Activated naive CD8-positive, alpha-beta T cell treated with anti-CD3 and anti-CD28 coated beads, Interleukin-2, amount 10 ng/mL, durations not matched to agents 7 days and 5 days (primary cell): ENCODE measurements around the gene PSD4. TPM values are rescaled to one million over a fixed set of nuclear protein-coding genes. Genes with fewer than 3 reads are reported as not detected.

Experiments used
- ATAC-seq: fragments of 150-1000 bp; cut with Tn5 transposase; one replicate; pipeline ENCODE4 v1.10.0; 2021; ENCODE audit warnings: low read depth, moderate library complexity
- POLR2A ChIA-PET: fragments of 350-600 bp; sonication (Branson Sonifier 250); formaldehyde crosslinking; loops from one replicate; lab custom pipeline; 2021; ENCODE audit warnings: antibody characterized with exemption; lab: Charles Lee
- DNase-seq: peaks from one replicate; pipeline ENCODE4 v3.0.0; 2021
- H3K27ac Mint-ChIP-seq: one replicate; pipeline ENCODE4 v1.8.0; 2022; ENCODE audit warnings: mild to moderate bottlenecking, mixed read lengths
- H3K27me3 Mint-ChIP-seq: one replicate; pipeline ENCODE4 v1.8.0; 2022; ENCODE audit warnings: mild to moderate bottlenecking, moderate library complexity, mixed read lengths
- H3K36me3 Mint-ChIP-seq: one replicate; pipeline ENCODE4 v1.8.0; 2021; ENCODE audit warnings: mild to moderate bottlenecking, mixed read lengths
- H3K4me1 Mint-ChIP-seq: one replicate; pipeline ENCODE4 v1.8.0; 2021; ENCODE audit warnings: mixed read lengths
- H3K4me3 Mint-ChIP-seq: one replicate; pipeline ENCODE4 v1.8.0; 2022; ENCODE audit warnings: mild to moderate bottlenecking, moderate library complexity, mixed read lengths
- H3K9me3 Mint-ChIP-seq: one replicate; pipeline ENCODE4 v1.8.0; 2021; ENCODE audit warnings: mixed read lengths
- total RNA-seq, 2 experiments: library from RNA; stranded (reverse); gene quantifications; one replicate each; pipeline ENCODE4 v1.2.3, GENCODE V29; 2021

PSD4 gene
- total RNA-seq, 2 experiments from 2014 or later: 361 to 385 TPM

GRCh38 chr2:113212245-113213060, 38.7 kb downstream of the PSD4 start:
- Mint-ChIP-seq H3K4me3 (no peak overlapping the region), H3K9me3 (no peaks in the 10 kb centered on the region), H3K27me3 (no peaks in the 10 kb centered on the region), H3K27ac (no peak overlapping the region), H3K36me3 (peaks cover 2% of the 10 kb centered on the region), H3K4me1 (peaks cover 32% of the 10 kb centered on the region)
- POLR2A ChIA-PET: interaction anchor here (1.0 kb wide), 1 partner anchor 8 kb away, joined by 3 read pairs; no protein-coding TSS in a partner anchor
- ATAC-seq: no peak
- DNase-seq: no peak

DNA sequence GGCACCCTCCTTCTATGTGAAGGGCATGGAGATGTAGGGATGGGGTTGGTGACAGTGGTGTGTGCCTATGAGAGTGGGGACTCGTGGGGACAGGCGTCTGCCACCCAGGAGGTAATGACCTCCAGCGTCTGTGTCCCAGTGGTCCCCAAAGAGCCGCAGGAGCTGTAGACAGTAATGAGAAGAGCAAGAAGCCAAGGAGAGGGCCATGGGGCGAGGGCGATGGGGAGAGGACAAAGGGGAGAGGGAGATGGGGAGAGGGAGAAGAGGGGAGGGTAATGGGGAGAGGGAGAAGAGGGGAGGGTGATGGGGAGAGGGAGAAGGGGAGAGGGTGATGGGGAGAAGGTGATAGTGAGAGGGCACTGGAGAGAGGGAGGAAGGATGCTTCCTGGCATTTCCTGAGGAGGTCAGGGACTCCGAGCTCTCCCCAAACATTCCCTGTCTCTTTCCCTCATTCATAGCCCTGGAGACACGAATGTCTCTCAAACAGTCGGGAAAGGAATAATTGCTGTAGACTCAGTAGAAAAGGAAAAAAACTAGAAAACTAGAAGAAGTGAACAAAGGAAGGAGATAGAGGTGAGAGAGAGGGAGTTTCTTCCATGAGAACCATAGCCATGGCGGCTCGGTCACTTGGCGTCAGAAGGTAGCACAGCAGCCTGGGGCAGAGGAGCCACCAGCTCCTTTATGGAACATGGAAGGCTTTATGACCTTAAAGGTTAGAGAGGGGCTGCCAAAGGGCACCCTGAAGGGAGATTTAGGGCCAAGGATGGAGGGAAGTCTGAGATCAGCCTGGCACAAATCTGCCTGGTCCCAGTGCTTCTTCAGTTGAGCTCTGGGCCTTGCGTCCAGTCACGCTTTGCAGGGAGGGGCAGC, 39.5 kb downstream of the PSD4 start:
- peaks cover 36% of the 10 kb centered on the region for H3K4me1 Mint-ChIP-seq
- no peaks in the 10 kb centered on the region for H3K27me3 Mint-ChIP-seq
- peaks cover 2% of the 10 kb centered on the region for H3K36me3 Mint-ChIP-seq
- POLR2A ChIA-PET: interaction anchor here (0.9 to 1.0 kb wide), 3 partner anchors 8 to 19 kb away, joined by 3 read pairs; no protein-coding TSS in a partner anchor
- ATAC-seq: no peak
- H3K4me3 Mint-ChIP-seq: no peak overlapping the region
- no peak for DNase-seq
- H3K9me3 Mint-ChIP-seq: no peaks in the 10 kb centered on the region
- H3K27ac Mint-ChIP-seq: no peak overlapping the region

DNA sequence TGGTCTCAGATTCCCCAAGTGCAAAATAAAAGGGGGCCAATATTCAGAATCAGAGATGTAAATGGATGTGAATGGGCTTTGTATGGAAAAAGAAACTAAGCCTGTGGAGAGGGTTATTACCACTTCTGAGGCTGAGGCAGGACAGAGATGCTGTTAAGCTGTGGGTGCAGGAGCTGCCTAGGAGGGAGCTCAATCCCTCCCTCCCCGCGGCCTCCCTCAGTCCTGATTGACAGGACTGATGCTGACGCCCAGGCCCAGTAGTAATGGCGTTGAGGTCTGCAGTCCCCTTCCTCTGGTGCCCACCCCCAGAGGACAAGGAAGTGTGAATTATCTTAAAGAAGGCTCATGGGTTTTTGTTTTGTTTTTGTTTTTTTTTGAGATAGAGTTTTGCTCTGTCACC, 40.4 kb downstream of the PSD4 start:
- Mint-ChIP-seq H3K27ac (peak overlapping the region; percentile 80), H3K27me3 (no peaks in the 10 kb centered on the region), H3K4me1 (peaks cover 41% of the 10 kb centered on the region), H3K9me3 (no peaks in the 10 kb centered on the region), H3K4me3 (no peak overlapping the region), H3K36me3 (peaks cover 2% of the 10 kb centered on the region)
- DNase-seq: no peak
- POLR2A ChIA-PET: interaction anchor here (0.6 to 1.0 kb wide), 3 partner anchors 9 to 18 kb away, joined by 3 read pairs; no protein-coding TSS in a partner anchor
- ATAC-seq: peak; percentile 49

DNA sequence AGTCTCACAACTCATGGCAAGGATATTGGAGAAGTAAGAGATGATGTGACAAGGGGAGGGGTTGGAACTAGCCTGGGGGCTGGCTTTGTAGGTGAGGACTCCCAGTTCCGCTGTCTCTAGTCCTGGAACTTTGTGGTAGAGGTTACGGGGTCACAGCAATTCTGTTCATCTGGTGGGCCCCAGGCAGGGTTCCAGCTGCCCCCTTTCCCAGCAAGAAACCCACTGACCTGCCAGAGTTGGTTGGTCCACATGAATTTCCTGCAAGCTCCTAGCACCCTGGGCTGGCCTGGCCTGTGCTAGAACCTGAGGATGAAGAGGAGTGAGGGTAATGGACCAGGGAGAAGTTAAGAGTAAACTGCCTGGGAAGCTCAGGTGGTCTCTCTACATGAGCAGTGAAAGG, 41.3 kb downstream of the PSD4 start:
- Mint-ChIP-seq H3K4me3 (no peak overlapping the region), H3K27ac (peak overlapping the region; percentile 80), H3K9me3 (no peaks in the 10 kb centered on the region), H3K36me3 (peaks cover 1% of the 10 kb centered on the region), H3K4me1 (peaks cover 44% of the 10 kb centered on the region), H3K27me3 (no peaks in the 10 kb centered on the region)
- ATAC-seq (no peak), DNase-seq (no peak)
- POLR2A ChIA-PET: no interaction called here

- no peaks in the 10 kb centered on the region for H3K36me3 Mint-ChIP-seq
- POLR2A ChIA-PET: interaction anchor here (1.6 to 2.2 kb wide), 2 partner anchors 12 to 19 kb away, joined by 7 to 9 read pairs; no protein-coding TSS in a partner anchor
- ATAC-seq (no peak), DNase-seq (no peak)
- H3K27me3 Mint-ChIP-seq: no peaks in the 10 kb centered on the region
- peaks cover 45% of the 10 kb centered on the region for H3K4me1 Mint-ChIP-seq
- no peak overlapping the region for H3K4me3 Mint-ChIP-seq
- H3K9me3 Mint-ChIP-seq: no peaks in the 10 kb centered on the region
- no peak overlapping the region for H3K27ac Mint-ChIP-seq
Measured at GRCh38 chr2:113216321-113216720, 42.5 kb downstream of the PSD4 start.

- H3K27ac Mint-ChIP-seq: peak overlapping the region; percentile 68
Measured at GRCh38 chr2:113216891-113217454, 43.2 kb downstream of the PSD4 start.

GRCh38 chr2:113217455-113218282, 43.9 kb downstream of the PSD4 start:
- peaks cover 43% of the 10 kb centered on the region for H3K4me1 Mint-ChIP-seq
- no peaks in the 10 kb centered on the region for H3K27me3 Mint-ChIP-seq
- DNase-seq (no peak), ATAC-seq (peak; percentile 44)
- POLR2A ChIA-PET: interaction anchor here (0.9 to 2.2 kb wide), 4 partner anchors 12 to 17 kb away, joined by 4 to 9 read pairs (median 6); no protein-coding TSS in a partner anchor
- H3K36me3 Mint-ChIP-seq: no peaks in the 10 kb centered on the region
- no peaks in the 10 kb centered on the region for H3K9me3 Mint-ChIP-seq
- peak overlapping the region; percentile 58 for H3K4me3 Mint-ChIP-seq
- H3K27ac Mint-ChIP-seq: peak overlapping the region; percentile 68

More at GRCh38 chr2:113216891-113217454, 43.2 kb downstream of the PSD4 start:
- DNase-seq: no peak
- POLR2A ChIA-PET: interaction anchor here (1.2 to 2.2 kb wide), 3 partner anchors 13 to 18 kb away, joined by 4 to 9 read pairs (median 7); no protein-coding TSS in a partner anchor
- Mint-ChIP-seq H3K4me1 (peaks cover 44% of the 10 kb centered on the region), H3K27me3 (no peaks in the 10 kb centered on the region), H3K9me3 (no peaks in the 10 kb centered on the region), H3K4me3 (no peak overlapping the region), H3K36me3 (no peaks in the 10 kb centered on the region)
- ATAC-seq: peak; percentile 8

DNA sequence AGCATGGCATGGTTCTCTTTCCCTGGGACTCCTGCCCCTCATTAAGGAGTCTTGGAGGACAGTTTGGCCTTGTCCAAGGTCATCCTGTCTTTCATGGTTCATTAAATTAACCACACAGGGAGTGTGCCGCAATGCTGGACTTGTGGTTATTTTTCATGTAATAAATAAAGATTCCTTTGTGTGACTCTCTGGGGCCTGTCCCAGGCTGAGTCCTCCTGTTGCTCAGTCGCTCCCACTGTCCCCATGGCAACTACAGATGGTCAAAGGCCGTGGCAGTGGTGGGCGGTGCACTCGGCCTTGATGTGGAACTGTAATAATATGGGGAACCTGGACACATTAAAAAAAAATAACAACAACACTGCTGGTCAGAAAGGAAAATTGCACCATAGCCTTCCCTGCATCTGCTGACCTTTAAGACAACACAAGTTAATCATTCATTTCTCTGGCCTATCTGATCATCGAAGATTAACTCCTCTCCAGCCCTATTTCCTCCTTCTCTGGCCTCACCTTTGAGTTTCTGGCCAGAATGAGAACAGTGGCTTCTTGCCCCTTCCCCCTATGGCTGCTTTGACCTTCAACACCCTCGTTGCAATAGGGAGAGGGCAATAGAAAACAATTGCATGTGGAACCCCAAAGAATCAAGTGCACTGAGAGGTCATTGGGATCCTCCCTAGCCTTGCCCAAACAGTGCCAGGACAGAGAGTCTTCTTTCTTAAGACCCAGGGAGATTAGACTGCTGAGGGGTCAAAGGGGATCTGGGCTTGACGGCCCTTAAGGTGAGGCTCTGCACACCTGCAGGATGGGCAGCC, 44.7 kb downstream of the PSD4 start:
- H3K36me3 Mint-ChIP-seq: no peaks in the 10 kb centered on the region
- DNase-seq (no peak), ATAC-seq (no peak)
- H3K4me3 Mint-ChIP-seq: peak overlapping the region; percentile 46
- H3K4me1 Mint-ChIP-seq: peaks cover 41% of the 10 kb centered on the region
- H3K27ac Mint-ChIP-seq: peak overlapping the region; percentile 21
- POLR2A ChIA-PET: interaction anchor here (0.9 to 2.2 kb wide), 3 partner anchors 12 to 14 kb away, joined by 4 to 9 read pairs (median 5); no protein-coding TSS in a partner anchor
- no peaks in the 10 kb centered on the region for H3K27me3 Mint-ChIP-seq
- H3K9me3 Mint-ChIP-seq: no peaks in the 10 kb centered on the region

DNA sequence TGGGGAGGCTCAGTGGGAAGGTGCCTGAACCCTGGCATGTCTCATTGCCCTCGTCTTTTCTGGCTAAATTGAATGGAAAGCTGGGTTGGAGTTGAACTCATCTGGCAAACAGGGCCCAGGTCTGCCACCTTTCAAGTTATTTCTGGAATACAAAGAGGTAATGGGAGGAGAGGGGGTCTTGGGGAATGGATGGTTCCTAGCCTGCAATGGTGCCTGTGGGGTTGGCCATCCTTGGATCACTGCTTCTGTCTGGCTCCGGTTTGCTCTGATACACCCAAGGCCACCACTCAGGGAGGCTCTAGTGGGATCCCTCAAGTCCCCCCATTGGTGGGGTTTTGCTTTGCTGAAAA, 45.3 kb downstream of the PSD4 start:
- DNase-seq (no peak), ATAC-seq (no peak)
- POLR2A ChIA-PET: no interaction called here
- H3K9me3 Mint-ChIP-seq: no peaks in the 10 kb centered on the region
- H3K4me3 Mint-ChIP-seq: no peak overlapping the region
- no peak overlapping the region for H3K27ac Mint-ChIP-seq
- H3K36me3 Mint-ChIP-seq: no peaks in the 10 kb centered on the region
- H3K4me1 Mint-ChIP-seq: peaks cover 37% of the 10 kb centered on the region
- no peaks in the 10 kb centered on the region for H3K27me3 Mint-ChIP-seq

GRCh38 chr2:113219525-113219888, 45.7 kb downstream of the PSD4 start:
- ATAC-seq (no peak), DNase-seq (no peak)
- H3K27ac Mint-ChIP-seq: no peak overlapping the region
- POLR2A ChIA-PET: no interaction called here
- no peak overlapping the region for H3K4me3 Mint-ChIP-seq
- H3K27me3 Mint-ChIP-seq: peaks cover 3% of the 10 kb centered on the region
- peaks cover 33% of the 10 kb centered on the region for H3K4me1 Mint-ChIP-seq
- no peaks in the 10 kb centered on the region for H3K36me3 Mint-ChIP-seq
- H3K9me3 Mint-ChIP-seq: no peaks in the 10 kb centered on the region

DNA sequence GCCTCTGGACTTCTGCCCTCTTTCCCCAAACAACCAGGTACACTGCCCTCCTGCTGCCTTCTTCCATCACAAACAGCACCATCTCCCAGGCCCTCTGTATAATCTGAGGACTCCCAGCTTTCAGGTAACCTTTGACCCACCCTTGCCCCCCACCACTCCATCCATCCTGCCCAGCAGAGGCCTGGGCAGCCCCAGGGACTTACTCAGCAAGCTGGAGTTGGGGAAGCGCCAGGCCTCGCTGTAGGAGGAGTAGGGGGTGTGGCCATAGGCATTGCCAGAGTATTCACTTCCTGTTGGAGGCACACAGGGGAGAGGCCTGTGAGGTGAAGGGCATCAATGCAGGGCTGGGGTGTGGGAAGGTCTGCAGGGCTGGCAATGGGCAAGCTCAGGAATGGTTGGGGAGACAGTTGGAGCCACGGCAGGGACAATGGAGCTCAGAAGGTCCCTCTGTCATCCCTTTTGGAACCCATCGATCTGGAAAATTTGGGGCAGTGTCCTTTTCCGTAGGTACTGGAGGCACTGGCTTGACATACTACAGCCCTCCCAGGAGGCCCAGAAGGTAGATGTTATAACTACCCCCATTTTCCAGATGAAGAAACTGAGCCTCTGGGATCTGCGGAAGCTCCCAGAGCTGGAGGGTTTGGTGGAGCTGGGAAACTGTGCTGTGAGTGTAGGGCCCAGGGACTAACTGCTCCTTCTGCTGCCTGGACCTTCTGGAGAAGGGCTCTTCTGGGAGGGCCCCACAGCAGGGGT, 46.3 kb downstream of the PSD4 start:
- peaks cover 3% of the 10 kb centered on the region for H3K27me3 Mint-ChIP-seq
- ATAC-seq (peak; percentile 49), DNase-seq (no peak)
- no peak overlapping the region for H3K4me3 Mint-ChIP-seq
- peak overlapping the region; percentile 31 for H3K27ac Mint-ChIP-seq
- no peaks in the 10 kb centered on the region for H3K9me3 Mint-ChIP-seq
- H3K36me3 Mint-ChIP-seq: no peaks in the 10 kb centered on the region
- POLR2A ChIA-PET: no interaction called here
- peaks cover 27% of the 10 kb centered on the region for H3K4me1 Mint-ChIP-seq
